Purkinje cell (primary cell): Measurements from ENCODE around the gene SRP9. TPM values are rescaled to one million over a fixed set of nuclear protein-coding genes. Genes with fewer than 3 reads are reported as not detected.

Experiments used
- polyA plus RNA-seq: library from polyadenylated mRNA; unstranded; fragments of >200 nt; fragmentation: Nextera tagmentation; gene quantifications from 2 replicates; pipeline ENCODE4 v1.2.1, GENCODE V29; 2014

Gene SRP9
- 405 and 517 TPM in 2 replicates for polyA plus RNA-seq

DNA sequence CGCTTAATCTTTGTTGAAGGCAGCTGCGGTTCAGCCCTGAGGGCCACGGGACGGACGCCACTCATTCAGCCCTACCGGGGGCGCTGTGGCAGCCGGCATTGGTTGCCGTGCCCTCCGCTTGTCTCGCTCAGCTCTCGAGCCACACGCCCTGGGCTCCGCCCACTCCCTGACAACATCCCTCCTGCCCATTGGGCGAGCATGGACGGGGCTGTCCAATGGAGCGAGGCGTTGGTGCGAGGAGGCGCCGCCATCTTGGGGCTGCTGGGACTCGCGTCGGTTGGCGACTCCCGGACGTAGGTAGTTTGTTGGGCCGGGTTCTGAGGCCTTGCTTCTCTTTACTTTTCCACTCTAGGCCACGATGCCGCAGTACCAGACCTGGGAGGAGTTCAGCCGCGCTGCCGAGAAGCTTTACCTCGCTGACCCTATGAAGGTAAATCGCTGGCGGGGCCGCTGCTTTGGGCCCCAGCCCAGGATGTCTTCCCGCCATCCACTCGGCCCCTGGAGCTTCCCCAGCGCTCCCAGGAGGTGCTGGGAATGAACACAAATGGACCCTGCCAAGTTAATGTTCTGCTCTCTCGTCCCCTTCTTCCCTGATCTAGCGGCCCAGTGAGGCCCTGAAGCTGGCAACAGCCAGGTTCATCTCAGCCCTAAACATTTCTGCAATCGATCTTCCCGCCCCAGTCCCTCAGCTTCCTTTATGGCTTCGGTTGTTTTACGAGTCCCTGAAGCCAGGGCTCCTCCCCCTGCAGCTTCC is at the start of gene SRP9:
SRP9 (plus strand) TSS at position 244 of the 754 bp plus-strand sequence; CDS start at position 359, 115 bp downstream.

GRCh38 chr1:225809842-225810578 is 32.4 kb downstream of the SRP9 start, which contains the start of gene EPHX1:
EPHX1 (plus strand) TSS chr1:225810124; CDS start chr1:225828730, 18,606 bp downstream.

Other genes with a start within 250 kb of the SRP9 start
- gene ENAH, start 124.7 kb upstream of the SRP9 start, polyA plus RNA-seq, result 2.5 and 5.0 TPM in 2 replicates
- gene EPHX1, start 32.3 kb downstream of the SRP9 start, polyA plus RNA-seq, result 1.6 and 2.1 TPM in 2 replicates
- gene TMEM63A, start 104.6 kb downstream of the SRP9 start, polyA plus RNA-seq, result 0.20 and 0.51 TPM in 2 replicates
- not detected in 2 replicates for gene LEFTY1, start 111.3 kb downstream of the SRP9 start, polyA plus RNA-seq
- gene PYCR2, start 146.4 kb downstream of the SRP9 start, polyA plus RNA-seq, result 3.2 and 5.3 TPM in 2 replicates
- gene LEFTY2, start 163.4 kb downstream of the SRP9 start, polyA plus RNA-seq, result not detected in 2 replicates
- gene SDE2, start 221.5 kb downstream of the SRP9 start, polyA plus RNA-seq, result 3.3 and 5.2 TPM in 2 replicates